Aorta (tissue), 5 donors: Measurements from ENCODE around the gene GAGE10. TPM values are rescaled to one million over a fixed set of nuclear protein-coding genes. Genes with fewer than 3 reads are reported as not detected.
"Not testable (repeated sequence)": the region's sequence is repeated elsewhere in the genome, so short reads cannot be mapped to it uniquely, and the experiment has no call there.

Experiments used
- ATAC-seq: fragments of 200-7000 bp; cut with Tn5 transposase; one replicate; pipeline ENCODE4 v1.9.1; 2022; ENCODE audit warnings: moderate library complexity; ENCODE audit not compliant: low FRiP score
- DNase-seq, 2 donors: peaks; one replicate each; pipeline ENCODE4 v3.0.0-alpha.2; 2020
- H3K27ac ChIP-seq, 2 donors: one replicate each; pipeline ENCODE4 v1.5.1; 2013; ENCODE audit warnings: low read length in 2 of 2, mild to moderate bottlenecking in 2 of 2, moderate library complexity in 2 of 2, control low read depth in 1 of 2, inconsistent platforms in 1 of 2, low read depth in 1 of 2
- H3K27me3 ChIP-seq, 2 donors: one replicate each; pipeline ENCODE4 v1.6.1; 2013; ENCODE audit warnings: control low read depth in 1 of 2, low read length in 1 of 2, mild to moderate bottlenecking in 1 of 2, moderate library complexity in 1 of 2; ENCODE audit not compliant: insufficient read depth in 2 of 2, control insufficient read depth in 1 of 2
- H3K36me3 ChIP-seq, 2 donors: one replicate each; pipeline ENCODE4 v1.6.1; 2013; ENCODE audit warnings: control low read depth in 1 of 2, low read length in 1 of 2, mild to moderate bottlenecking in 1 of 2; ENCODE audit not compliant: insufficient read depth in 2 of 2, control insufficient read depth in 1 of 2
- H3K4me1 ChIP-seq, 2 donors: one replicate each; pipeline ENCODE4 v1.6.1; 2013; ENCODE audit warnings: low read length in 2 of 2, control low read depth in 1 of 2, mild to moderate bottlenecking in 1 of 2, moderate library complexity in 1 of 2; ENCODE audit not compliant: insufficient read depth in 2 of 2, control insufficient read depth in 1 of 2
- H3K4me3 ChIP-seq, 2 donors: one replicate each; pipeline ENCODE4 v1.5.1; 2013; ENCODE audit warnings: low read length in 2 of 2, control low read depth in 1 of 2, mild to moderate bottlenecking in 1 of 2
- H3K9me3 ChIP-seq: one replicate; pipeline ENCODE4 v1.6.1; 2013; ENCODE audit warnings: mild to moderate bottlenecking, low read length; ENCODE audit not compliant: control insufficient read depth
- WGBS, 2 donors: extraction: QIAGEN DNeasy Blood & Tissue Kit; methylation state at CpG; one replicate each; pipeline ENCODE4 v1.1.7; 2013; 5-methylcytosine and 5-hydroxymethylcytosine counted together
- intact Hi-C, 2 donors: fragments of 100-400 bp; cut with DNase I; formaldehyde crosslinking; loops; one replicate each; pipeline versions ENCODE4 v1.14.2 to v1.15.0; 2022
- polyA plus RNA-seq, 2 donors: library from polyadenylated mRNA; stranded (reverse); fragments of 200-250 nt; gene quantifications; one replicate each; pipeline ENCODE4 v1.2.3, GENCODE V29; 2013
- total RNA-seq, 2 donors: library from RNA; stranded (reverse); fragmentation: NEBNext Ultra II Directional; extraction: Animal tissue kit (Norgen Biotek cat#: 25700); gene quantifications; one replicate each; pipeline ENCODE4 v1.2.1, GENCODE V29; 2021
- donor health status: healthy with polysubstance abuse.
- donor health status: Bipolar disorder and iron deficiency.
- donor health status: DM: no; HTN: no; CAD: no.
- donor health status: DM: no; HTN: no; CAD: no.
- donor health status: DM: yes; HTN: yes; CAD: no.

Gene GAGE10
- total and polyA plus RNA-seq, 4 donors = not detected

DNA sequence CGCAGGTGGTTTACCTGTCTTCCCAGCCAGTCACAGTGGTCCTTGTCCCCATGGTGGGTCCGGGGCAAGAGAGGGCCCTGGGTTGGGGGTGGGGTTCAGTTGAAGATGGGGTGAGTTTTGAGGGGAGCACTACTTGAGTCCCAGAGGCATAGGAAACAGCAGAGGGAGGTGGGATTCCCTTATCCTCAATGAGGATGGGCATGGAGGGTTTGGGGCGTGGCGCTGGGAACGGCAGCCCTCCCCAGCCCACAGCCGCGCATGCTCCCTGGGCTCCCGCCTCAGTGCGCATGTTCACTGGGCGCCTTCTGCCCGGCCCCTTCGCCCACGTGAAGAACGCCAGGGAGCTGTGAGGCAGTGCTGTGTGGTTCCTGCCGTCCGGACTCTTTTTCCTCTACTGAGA, 27.8 kb downstream of the GAGE10 start, which contains the start of gene GAGE13:
Gene GAGE13 (plus strand): TSS at position 301 of the 400 bp plus-strand sequence. CDS start 1,156 bp downstream, outside the sequence.
- H3K27ac ChIP-seq, H3K9me3 ChIP-seq, DNase-seq, ATAC-seq, H3K4me3 ChIP-seq, intact Hi-C loops, H3K27me3 ChIP-seq, H3K4me1 ChIP-seq, H3K36me3 ChIP-seq: not testable (repeated sequence)
- no CpG with 5 or more reads among the region's 16 CpGs for WGBS, 2 donors

DNA sequence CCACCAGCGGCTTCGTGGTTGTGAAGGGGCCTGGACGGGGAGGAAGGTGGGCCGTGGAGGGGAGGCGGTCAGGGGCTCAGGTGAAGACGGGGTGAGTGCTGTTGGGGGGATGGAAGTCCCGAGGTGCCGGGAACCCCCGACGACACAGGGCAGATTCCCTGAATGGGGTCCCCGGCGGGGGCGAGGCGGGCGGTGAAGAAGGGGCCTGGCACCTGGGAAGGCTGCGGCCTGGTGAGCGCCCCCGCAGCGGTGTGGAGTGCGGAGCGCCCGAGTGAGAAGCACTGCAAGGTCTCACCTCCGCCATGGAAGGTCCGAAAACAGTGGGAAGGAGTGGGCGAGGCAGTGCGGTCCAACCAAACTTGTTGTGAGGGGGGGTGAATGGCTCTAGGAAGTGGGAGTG, 28.4 kb downstream of the GAGE10 start:
- H3K36me3 ChIP-seq, ATAC-seq, H3K4me1 ChIP-seq, intact Hi-C loops, H3K27me3 ChIP-seq, H3K9me3 ChIP-seq, H3K4me3 ChIP-seq, H3K27ac ChIP-seq: not testable (repeated sequence)
- no CpG with 5 or more reads among the region's 26 CpGs for WGBS, 2 donors
- DNase-seq = peak in 1 of 2 donors; percentile 80

DNA sequence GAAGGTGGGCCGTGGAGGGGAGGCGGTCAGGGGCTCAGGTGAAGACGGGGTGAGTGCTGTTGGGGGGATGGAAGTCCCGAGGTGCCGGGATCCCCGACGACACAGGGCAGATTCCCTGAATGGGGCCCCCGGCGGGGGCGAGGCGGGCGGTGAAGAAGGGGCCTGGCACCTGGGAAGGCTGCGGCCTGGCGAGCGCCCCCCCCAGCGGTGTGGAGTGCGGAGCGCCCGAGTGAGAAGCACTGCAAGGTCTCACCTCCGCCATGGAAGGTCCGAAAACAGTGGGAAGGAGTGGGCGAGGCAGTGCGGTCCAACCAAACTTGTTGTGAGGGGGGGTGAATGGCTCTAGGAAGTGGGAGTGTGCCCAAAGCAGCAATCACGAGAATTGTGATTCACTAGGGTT, 38.0 kb downstream of the GAGE10 start:
- H3K4me1 ChIP-seq, intact Hi-C loops, H3K27me3 ChIP-seq, ATAC-seq, H3K9me3 ChIP-seq, H3K4me3 ChIP-seq, H3K27ac ChIP-seq, H3K36me3 ChIP-seq: not testable (repeated sequence)
- 95 to 97% methylated on average over 11 to 14 of the region's 24 CpGs for WGBS, 2 donors
- peak; percentile 68 to 85 for DNase-seq

DNA sequence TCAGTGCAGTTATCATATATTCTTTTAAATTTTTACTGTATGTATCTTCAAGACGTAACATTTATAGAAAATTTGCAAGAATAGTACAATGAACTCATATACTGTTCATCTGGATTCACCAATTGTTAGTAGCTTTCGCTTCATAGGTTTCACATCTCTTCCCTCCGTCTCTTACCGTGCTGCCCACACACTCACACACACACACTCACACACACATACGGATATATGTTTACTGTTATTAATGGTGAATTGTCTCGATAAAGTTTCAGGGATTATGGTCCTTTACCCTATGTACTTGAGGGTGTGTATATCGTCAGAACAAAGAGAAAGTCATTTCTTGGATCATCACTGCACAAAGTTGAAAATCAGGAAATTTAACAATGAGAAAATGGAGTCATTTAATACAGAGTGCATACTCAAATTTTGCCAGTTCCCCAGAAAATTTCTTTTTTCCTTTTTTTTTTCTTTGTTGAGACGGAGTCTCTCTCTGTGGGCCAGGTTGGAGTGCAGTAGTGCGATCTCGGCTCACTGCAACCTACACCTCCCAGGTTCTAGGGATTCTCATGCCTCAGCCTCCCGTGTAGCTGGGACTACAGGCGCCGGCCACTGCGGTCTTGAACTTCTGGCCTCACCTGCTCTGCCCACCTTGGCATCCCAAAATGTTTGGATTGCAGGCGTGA, 41.2 kb downstream of the GAGE10 start:
- H3K27me3 ChIP-seq, H3K4me1 ChIP-seq, intact Hi-C loops, H3K4me3 ChIP-seq, H3K27ac ChIP-seq, ATAC-seq, DNase-seq, H3K36me3 ChIP-seq, H3K9me3 ChIP-seq: not testable (repeated sequence)
- 76% methylated on average over 11 of the region's 15 CpGs for WGBS, 2 donors

DNA sequence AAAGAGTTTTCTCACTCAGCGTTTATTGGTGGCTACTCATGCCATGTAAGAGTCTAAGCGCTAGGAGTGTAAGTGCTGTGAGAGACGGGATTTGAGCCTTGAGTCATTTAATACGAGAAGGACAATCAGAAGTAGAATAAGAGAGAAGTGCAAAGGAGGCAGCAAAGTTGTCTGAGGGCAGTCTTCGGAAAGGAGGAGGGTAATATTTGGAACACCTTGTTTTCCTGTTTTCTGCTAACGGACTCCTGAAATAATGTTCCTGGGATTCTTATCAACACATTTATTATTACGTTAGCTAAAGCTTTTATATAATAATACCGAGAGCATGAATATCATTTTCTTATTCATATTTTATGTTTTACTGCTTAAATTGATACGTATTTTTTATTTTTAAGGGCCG, 42.0 kb downstream of the GAGE10 start:
- H3K27ac ChIP-seq, DNase-seq, H3K27me3 ChIP-seq, H3K9me3 ChIP-seq, intact Hi-C loops, H3K36me3 ChIP-seq, H3K4me3 ChIP-seq, H3K4me1 ChIP-seq, ATAC-seq: not testable (repeated sequence)
- 81% methylated on average over 5 of the region's 10 CpGs for WGBS, 2 donors

DNA sequence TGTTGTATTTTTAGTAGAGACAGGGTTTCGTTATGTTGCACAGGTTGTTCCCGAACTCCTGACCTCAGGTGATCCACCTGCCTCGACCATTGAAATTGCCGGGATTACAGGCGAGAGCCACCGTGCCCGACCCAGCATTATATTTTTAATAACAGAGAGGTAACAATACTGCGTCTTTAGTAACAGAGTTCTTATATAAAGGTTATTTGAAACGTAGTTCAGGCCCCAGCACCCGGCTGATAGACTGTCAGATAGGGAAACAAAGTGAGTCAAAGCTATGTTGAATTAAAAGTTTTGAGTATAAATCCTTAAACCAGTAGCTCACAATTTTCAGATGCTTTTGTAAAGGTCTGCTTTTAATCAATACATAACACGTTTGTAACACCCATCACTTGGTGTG, 42.7 kb downstream of the GAGE10 start:
- DNase-seq = peak in 1 of 2 donors; percentile 80
- 86 to 88% methylated on average over 7 of the region's 11 CpGs for WGBS, 2 donors
- H3K27me3 ChIP-seq, intact Hi-C loops, H3K9me3 ChIP-seq, H3K4me1 ChIP-seq, H3K27ac ChIP-seq, H3K4me3 ChIP-seq, H3K36me3 ChIP-seq, ATAC-seq: not testable (repeated sequence)

Other genes starting within 250 kb of the GAGE10 start
- gene CCDC120, start 244.6 kb upstream of the GAGE10 start, total RNA-seq = 1 to 10 TPM; 5.1 to 7.6 TPM
- 1 to 10 TPM; 4.3 to 6.4 TPM for gene CCDC120, start 244.6 kb upstream of the GAGE10 start, polyA plus RNA-seq
- 10 to 100 TPM; 37.7 to 40.2 TPM for gene PRAF2, start 229.6 kb upstream of the GAGE10 start, total RNA-seq
- gene PRAF2, start 229.6 kb upstream of the GAGE10 start, polyA plus RNA-seq = 10 to 100 TPM; 30.8 to 54.3 TPM
- 10 to 100 TPM; 66.1 to 84.4 TPM for gene WDR45, start 223.8 kb upstream of the GAGE10 start, total RNA-seq
- gene WDR45, start 223.8 kb upstream of the GAGE10 start, polyA plus RNA-seq = 100 to 1,000 TPM in 1 of 2 donors, 10 to 100 TPM in 1; 73.0 to 236 TPM
- 10 to 100 TPM; 15.8 to 20.4 TPM for gene GPKOW, start 179.9 kb upstream of the GAGE10 start, total RNA-seq
- 10 to 100 TPM; 14.3 to 22.8 TPM for gene GPKOW, start 179.9 kb upstream of the GAGE10 start, polyA plus RNA-seq
- gene MAGIX, start 140.9 kb upstream of the GAGE10 start, total RNA-seq = 1 to 10 TPM; 2.7 to 2.8 TPM
- gene MAGIX, start 140.9 kb upstream of the GAGE10 start, polyA plus RNA-seq = 1 to 10 TPM; 1.9 to 4.9 TPM
- gene PLP2, start 131.7 kb upstream of the GAGE10 start, total RNA-seq = 100 to 1,000 TPM; 159 to 201 TPM
- 100 to 1,000 TPM; 203 to 337 TPM for gene PLP2, start 131.7 kb upstream of the GAGE10 start, polyA plus RNA-seq
- 10 to 100 TPM; 11.9 to 13.3 TPM for gene PRICKLE3, start 117.3 kb upstream of the GAGE10 start, total RNA-seq
- gene PRICKLE3, start 117.3 kb upstream of the GAGE10 start, polyA plus RNA-seq = 1 to 10 TPM; 2.8 to 7.2 TPM
- 1 to 10 TPM; 2.4 to 4.5 TPM for gene SYP, start 103.5 kb upstream of the GAGE10 start, total RNA-seq
- gene SYP, start 103.5 kb upstream of the GAGE10 start, polyA plus RNA-seq = 1 to 10 TPM; 3.0 to 5.3 TPM
- under 1 TPM; 0.06 to 0.42 TPM for gene CACNA1F, start 70.3 kb upstream of the GAGE10 start, total RNA-seq
- gene CACNA1F, start 70.3 kb upstream of the GAGE10 start, polyA plus RNA-seq = under 1 TPM; 0.03 to 0.38 TPM
- gene CCDC22, start 68.2 kb upstream of the GAGE10 start, total RNA-seq = 10 to 100 TPM; 11.6 to 12.5 TPM
- 10 to 100 TPM in 1 of 2 donors, 1 to 10 TPM in 1; 5.3 to 17.2 TPM for gene CCDC22, start 68.2 kb upstream of the GAGE10 start, polyA plus RNA-seq
- under 1 TPM in 1 of 2 donors, not detected in 1; 0.32 TPM for gene FOXP3, start 38.9 kb upstream of the GAGE10 start, total RNA-seq
- not detected for gene FOXP3, start 38.9 kb upstream of the GAGE10 start, polyA plus RNA-seq
- gene PPP1R3F, start 33.9 kb upstream of the GAGE10 start, total RNA-seq = 1 to 10 TPM; 7.9 to 9.2 TPM
- 1 to 10 TPM; 1.9 to 6.3 TPM for gene PPP1R3F, start 33.9 kb upstream of the GAGE10 start, polyA plus RNA-seq
- gene GAGE12J, start 18.4 kb downstream of the GAGE10 start, total RNA-seq = not detected
- not detected for gene GAGE12J, start 18.4 kb downstream of the GAGE10 start, polyA plus RNA-seq
- gene GAGE13, start 27.9 kb downstream of the GAGE10 start, total RNA-seq = not detected
- gene GAGE13, start 27.9 kb downstream of the GAGE10 start, polyA plus RNA-seq = not detected
- gene GAGE12C, start 228.5 kb downstream of the GAGE10 start, total RNA-seq = not detected
- not detected for gene GAGE12C, start 228.5 kb downstream of the GAGE10 start, polyA plus RNA-seq
- gene GAGE12D, start 238.1 kb downstream of the GAGE10 start, total RNA-seq = not detected
- not detected for gene GAGE12D, start 238.1 kb downstream of the GAGE10 start, polyA plus RNA-seq
- not detected for gene GAGE12E, start 247.6 kb downstream of the GAGE10 start, total RNA-seq
- gene GAGE12E, start 247.6 kb downstream of the GAGE10 start, polyA plus RNA-seq = not detected